Measurements from ENCODE around the gene MBTPS1.
"Not testable (repeated sequence)": the region's sequence is repeated elsewhere in the genome, so short reads cannot be mapped to it uniquely, and the experiment has no call there.

The MBTPS1 gene

GRCh38 chr16:84137287-84137686 lies 20.5 kb upstream of the MBTPS1 start:
- no peak for DNase-seq (ENCODE audit: low spot score)

GRCh38 chr16:84136331-84137125 lies 19.8 kb upstream of the MBTPS1 start:
- peak; percentile 65 for DNase-seq (ENCODE audit: low spot score)

- DNase-seq (ENCODE audit: low spot score): no peak
Measured at GRCh38 chr16:84132527-84133285, 16.0 kb upstream of the MBTPS1 start.

GRCh38 chr16:84131117-84131516 lies 14.4 kb upstream of the MBTPS1 start:
- DNase-seq (ENCODE audit: low spot score): no peak

- no peak for DNase-seq (ENCODE audit: low spot score)
Measured at GRCh38 chr16:84124257-84125073, 7.7 kb upstream of the MBTPS1 start.

GRCh38 chr16:84121007-84121406 lies 4.3 kb upstream of the MBTPS1 start:
- DNase-seq (ENCODE audit: low spot score): no peak

- no peak for DNase-seq (ENCODE audit: low spot score)
Measured at GRCh38 chr16:84120023-84120422, 3.3 kb upstream of the MBTPS1 start.

GRCh38 chr16:84119368-84119767 lies 2.6 kb upstream of the MBTPS1 start:
- DNase-seq (ENCODE audit: low spot score): no peak

GRCh38 chr16:84118315-84118714 lies 1.6 kb upstream of the MBTPS1 start:
- DNase-seq (ENCODE audit: low spot score): not testable (repeated sequence)

- DNase-seq (ENCODE audit: low spot score): no peak
Measured at GRCh38 chr16:84117494-84117843, 727 bp upstream of the MBTPS1 start.

GRCh38 chr16:84115919-84116719 lies 623 bp downstream of the MBTPS1 start:
- no peak for DNase-seq (ENCODE audit: low spot score)

GRCh38 chr16:84111949-84112348 lies 4.8 kb downstream of the MBTPS1 start:
- DNase-seq (ENCODE audit: low spot score): not testable (repeated sequence)

GRCh38 chr16:84111525-84111924 lies 5.2 kb downstream of the MBTPS1 start:
- no peak for DNase-seq (ENCODE audit: low spot score)

GRCh38 chr16:84110527-84110926 lies 6.2 kb downstream of the MBTPS1 start:
- DNase-seq (ENCODE audit: low spot score): no peak

- no peak for DNase-seq (ENCODE audit: low spot score)
Measured at GRCh38 chr16:84109598-84110335, 7.0 kb downstream of the MBTPS1 start.

GRCh38 chr16:84107921-84108320 lies 8.8 kb downstream of the MBTPS1 start:
- no peak for DNase-seq (ENCODE audit: low spot score)

GRCh38 chr16:84105948-84106740 lies 10.6 kb downstream of the MBTPS1 start:
- DNase-seq (ENCODE audit: low spot score): no peak

GRCh38 chr16:84105301-84105815 lies 11.4 kb downstream of the MBTPS1 start:
- no peak for DNase-seq (ENCODE audit: low spot score)

GRCh38 chr16:84104231-84104630 lies 12.5 kb downstream of the MBTPS1 start:
- no peak for DNase-seq (ENCODE audit: low spot score)

- no peak for DNase-seq (ENCODE audit: low spot score)
Measured at GRCh38 chr16:84103678-84104077, 13.1 kb downstream of the MBTPS1 start.
